Medulla oblongata (tissue), 1 donor: ENCODE results near the gene MAP3K21.

Experiments used
- DNase-seq: peaks from one replicate; pipeline ENCODE4 v3.0.0-alpha.2; 2015; ENCODE audit errors: extremely low spot score

MAP3K21 gene

DNA sequence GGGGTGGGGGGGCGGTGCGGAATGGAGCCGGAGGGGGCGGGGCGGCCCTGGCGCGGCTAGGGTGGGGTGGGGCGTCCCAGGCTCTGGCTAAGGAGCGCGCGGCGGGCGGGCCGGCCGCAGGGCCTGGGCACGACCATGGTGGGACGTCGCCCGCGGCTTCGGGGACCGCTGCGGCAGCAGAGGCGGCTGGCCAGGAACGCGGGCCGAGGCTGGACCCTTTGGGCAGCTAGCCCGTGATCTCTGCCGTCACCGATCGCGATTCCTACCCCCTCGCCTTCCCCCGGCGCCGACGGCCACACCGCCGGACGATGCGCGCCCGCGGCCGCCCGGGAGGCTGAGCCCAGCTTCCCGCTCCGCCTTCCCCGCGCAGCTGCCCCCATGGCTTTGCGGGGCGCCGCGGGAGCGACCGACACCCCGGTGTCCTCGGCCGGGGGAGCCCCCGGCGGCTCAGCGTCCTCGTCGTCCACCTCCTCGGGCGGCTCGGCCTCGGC is at the start of gene MAP3K21:
Gene MAP3K21 (plus strand): TSS at position 74 of the 491 bp plus-strand sequence. CDS start 305 bp downstream, at position 379.
- no peak for DNase-seq

DNA sequence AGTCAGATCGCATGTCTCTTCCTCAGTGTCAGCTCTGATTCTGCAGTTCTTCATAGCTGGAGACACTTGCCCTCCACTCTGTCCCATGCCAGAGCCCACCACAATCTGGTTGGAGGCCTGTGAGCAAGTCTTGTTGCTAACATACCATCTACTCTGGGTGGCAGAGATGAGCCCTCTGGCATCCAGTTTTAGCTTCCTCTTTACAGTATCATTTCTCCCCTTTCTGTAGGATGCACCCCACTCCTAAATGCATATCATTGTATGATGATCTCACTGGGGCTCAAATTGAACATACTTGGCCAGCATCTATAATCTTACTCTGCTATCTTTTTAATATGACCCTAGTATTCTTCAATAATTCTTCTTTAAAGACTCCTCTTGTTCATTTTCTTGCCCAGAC is 48.9 kb upstream of the MAP3K21 start:
- no peak for DNase-seq

DNA sequence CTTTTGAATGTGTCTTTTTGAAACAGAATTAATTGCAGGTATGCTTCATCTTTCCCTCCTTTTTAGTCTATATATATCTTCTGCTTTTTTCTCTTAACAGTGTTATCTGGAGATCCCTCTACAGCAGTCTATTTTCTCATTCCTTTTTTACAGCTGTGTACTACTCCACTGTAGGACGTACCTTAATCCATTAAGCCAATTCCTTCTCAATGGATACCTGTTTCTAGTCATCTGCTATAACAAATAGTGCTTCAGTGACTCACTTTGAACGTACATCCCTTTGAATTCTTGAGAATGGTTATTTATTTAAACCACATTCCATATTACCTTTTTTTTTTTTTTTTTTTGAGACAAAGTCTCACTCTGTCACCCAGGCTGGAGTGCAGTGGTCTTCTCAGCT is 47.6 kb upstream of the MAP3K21 start:
- DNase-seq, result no peak

DNA sequence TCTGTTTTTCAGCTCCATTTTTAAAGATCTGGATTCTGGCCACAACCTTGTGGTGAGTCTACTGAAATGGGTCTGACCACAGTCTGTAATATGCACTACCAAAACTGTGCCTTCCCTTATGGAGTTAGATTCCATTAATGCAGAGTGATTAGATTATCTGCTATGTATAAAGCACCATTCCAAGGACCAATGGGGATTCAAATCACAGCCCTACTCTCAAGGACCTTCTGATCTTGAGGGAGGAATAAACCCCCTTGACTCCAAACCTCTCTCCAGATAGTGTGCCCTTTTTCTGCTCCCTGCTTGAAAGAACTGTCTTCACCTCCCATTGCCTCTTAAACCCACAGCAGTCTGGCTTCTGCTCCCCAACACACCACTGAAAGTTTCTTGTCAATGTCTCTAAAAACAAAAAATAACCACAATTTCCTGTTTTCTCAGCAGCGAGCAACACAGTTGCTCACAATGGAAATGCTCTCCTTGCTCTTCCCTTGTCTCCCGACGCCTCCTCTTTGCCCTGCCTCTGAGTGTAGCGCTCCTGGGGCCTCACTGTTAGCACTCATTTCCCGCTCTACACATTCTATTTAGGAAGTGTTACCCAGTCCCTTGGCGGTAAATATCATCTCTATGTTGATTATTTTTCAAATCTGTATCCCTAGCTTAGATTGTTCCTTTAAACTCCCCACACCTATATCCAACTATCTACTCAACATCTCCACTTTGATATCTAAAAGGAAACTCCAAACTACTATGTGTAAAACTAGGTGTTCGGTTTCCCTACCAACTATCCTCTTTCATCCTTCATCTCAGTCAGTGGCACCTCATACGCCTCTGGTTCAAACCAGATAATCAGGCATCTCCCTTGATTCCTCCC is 45.6 kb upstream of the MAP3K21 start:
- peak; percentile 51 for DNase-seq

DNA sequence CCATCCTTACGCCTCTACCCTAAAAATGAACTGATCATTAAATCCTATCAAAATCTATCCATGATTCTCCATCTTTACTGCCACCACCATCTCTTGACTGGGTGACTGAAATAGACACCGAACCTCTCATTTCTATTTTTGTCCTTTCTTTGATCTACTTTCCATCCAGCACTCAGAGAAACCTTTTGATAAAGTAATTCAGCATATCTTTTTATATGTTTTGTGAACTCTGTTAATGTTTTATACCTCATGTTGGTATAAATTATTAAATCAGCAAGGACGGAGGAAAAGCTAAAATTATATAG is 45.0 kb upstream of the MAP3K21 start:
- DNase-seq, result no peak

DNA sequence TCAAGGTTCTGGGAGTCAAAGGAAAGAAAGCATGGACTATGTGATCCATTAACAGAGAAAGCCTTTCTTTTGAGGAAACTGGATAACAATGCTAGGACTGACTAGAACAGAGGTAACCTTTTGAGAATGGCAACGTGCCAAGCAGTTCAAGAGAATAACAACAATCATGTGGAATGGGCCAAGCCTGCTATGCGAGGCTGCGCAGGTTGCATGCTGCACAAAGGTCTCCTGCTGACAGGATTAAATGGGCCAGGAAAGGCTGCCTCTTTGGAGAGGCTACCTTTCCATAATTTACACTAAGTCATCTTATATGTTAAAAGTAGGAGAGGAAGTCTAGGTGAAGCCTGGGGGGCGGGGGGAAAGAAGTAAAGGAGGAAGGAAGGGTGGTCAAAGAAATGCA is 37.8 kb upstream of the MAP3K21 start:
- no peak for DNase-seq

DNA sequence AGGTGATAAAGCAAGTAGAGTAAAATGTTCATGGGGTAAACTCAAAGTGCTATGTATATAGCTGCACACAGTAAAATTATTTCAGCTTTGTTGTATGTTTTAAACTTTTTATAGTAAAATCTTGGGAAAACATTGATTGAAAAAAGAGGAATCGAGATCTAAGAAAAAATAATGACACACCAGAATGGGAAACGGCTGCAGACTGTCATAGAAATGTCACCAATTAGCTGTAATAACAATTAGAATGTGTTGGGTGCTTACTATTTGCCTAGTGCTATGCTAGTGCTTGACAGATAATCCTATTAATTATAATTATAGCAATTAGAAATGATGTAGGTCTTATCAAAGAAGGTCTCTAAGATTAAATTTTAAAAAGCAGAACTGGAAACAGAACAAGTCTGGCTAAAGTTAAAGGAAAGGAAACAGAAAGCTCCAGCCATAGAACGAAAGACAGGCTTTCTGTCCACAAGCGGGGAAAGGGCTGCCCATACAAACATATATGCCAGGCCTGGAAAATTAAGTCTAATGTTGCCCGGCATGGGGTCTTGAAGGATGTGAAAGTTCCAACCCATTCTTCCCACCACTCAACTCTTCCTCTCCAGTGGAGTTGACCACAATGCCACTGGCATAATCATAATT is 37.0 kb upstream of the MAP3K21 start:
- DNase-seq, result no peak

DNA sequence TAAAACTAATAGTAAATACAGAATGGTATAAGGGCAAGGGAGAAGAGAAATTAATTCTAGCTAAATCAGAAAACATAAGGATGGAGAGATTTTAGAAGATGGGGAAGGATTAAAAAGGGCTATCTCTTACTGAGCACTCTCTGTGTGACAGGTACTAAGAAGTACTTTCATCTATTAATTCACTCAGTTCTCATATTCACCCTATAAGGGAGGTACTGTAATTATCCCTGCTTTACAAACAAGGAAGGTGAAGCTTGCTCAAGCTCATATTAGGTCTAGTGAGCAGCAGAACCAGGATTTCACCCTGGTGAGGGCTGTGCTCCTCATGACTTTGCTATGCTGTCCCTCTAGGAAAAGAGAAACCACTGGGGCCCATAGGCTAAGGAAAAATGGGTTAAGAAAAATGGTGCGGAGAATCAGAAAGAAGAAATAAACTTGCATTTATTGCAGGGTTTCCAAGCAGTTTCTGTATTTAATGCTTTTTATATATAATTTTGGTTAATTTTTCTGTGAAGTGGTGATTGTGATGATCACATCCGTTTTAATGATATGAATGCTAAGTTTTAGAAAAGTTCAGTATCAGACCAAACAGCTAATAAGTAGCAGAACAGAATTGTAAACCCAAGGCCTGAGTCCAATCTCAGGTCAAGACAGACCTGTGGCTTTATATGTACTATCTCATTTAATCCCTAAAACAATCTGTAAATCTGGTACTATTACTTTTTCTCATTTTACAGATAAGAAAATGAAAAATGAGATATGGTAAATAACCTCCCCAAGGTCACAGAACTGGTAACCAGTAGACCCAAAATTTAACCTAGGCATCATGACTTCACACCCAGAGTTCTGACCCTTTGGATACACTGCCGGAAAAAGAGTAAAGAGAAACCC is 33.7 kb upstream of the MAP3K21 start:
- no peak for DNase-seq

DNA sequence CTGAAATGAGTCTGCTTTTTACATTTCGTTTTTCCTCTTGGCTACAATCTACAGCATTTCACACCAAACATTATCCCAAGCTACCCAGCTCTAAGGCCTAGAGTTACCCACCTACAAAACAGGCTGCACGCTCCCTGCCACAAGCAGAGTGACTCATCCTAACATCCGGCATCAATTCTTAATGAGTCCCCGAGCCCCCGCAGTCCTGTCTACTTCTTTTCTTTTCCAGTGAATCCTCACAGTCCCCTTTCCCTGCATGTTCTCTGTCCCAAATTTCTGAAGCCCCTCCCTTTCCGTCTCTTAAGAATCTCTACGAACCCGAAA is 32.6 kb upstream of the MAP3K21 start:
- no peak for DNase-seq

DNA sequence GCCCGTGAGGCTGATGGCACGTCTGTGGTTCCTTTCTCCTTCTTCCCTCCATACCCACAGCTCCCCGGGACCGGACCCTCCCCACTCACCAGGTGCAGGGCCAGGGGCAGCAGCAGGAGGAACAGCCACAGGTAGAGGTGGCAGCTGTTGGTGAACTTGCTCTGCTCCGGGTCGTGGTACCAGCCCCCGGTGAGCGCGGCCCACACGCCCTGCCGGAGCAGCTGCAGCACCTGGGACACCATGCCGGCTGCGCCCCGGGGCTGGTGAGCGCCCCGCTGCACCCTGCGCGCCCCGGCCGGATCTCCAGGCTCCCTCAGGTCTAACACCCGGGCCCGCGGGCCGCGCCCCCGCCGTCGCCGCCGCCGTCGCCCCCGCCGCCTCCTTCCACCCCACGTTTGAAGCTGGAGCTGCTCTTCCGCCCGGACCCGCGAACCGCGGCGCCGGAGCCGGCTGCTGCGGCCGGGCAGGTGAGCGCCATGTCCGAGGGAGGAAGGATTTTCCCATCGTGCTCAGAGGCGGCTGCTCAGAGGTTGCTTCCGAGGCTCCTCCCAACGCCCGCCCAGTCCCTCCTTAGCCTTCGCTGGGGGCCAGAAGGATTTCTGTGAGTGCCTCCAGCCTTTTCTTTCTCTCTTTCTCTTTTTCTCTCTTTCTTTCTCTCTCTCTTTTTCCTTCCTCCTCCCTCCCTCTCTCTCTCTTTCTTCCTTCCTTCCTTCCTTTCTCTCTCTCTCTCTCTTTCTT is 32.1 kb upstream of the MAP3K21 start, which contains the start of gene PCNX2:
Gene PCNX2 (minus strand): TSS at position 489 of the 738 bp plus-strand sequence. CDS start 247 bp downstream, at position 242.
- DNase-seq, result peak; percentile 53

DNA sequence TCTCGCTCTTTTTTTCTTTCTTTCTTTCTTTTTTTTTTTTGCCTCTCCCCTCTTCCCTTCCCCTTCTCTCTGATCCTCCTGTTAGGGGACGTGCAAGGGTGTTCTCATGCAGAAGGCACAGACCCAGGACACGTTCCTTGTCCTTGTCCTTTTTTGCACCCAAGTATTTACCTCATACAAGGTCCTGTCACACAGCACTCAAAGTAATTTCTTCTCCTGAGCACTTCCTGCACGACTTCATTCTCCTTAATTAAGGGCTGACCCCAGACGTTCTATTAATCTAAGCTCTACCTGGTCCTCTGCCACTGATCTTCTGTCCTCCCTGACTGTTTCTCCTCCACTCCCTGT is 31.6 kb upstream of the MAP3K21 start:
- no peak for DNase-seq

DNA sequence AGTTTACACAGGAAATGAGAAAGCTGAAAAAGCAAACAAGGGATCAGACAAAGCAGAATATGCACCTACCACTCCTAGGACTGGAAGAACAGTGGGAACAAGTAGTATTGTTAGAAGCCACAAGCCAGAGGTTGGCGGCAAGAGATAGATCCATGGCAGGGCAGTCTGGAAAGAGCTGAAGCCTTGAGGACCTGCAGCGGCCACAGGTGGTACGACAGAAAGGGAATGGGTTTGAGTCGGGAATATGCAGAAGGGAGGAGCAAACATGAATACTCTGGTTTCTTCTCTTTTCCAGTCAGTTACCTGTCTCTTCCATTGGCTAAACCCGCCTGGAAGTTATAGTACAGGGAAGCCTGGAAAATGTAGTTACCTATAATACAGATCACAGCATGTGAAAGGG is 28.1 kb upstream of the MAP3K21 start:
- DNase-seq, result no peak

DNA sequence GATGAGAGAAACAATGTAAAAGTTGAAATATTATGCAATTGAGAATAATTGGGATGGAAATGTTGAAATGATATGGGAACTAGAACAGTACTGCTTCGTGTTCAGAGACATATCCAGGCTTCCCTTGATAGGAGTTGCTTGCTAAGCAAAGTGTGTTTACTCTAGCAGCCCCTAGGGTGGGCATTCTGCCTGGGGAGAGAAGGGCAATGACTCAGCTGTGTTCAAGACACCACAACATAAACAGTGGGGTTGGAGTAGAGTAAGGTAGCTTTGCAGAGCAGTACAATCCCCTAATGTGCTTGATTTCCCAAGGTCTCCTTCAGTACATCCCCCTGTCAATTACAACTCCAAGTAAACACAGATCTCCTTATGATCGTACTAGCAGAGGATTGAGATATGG is 27.2 kb upstream of the MAP3K21 start:
- DNase-seq, result no peak

DNA sequence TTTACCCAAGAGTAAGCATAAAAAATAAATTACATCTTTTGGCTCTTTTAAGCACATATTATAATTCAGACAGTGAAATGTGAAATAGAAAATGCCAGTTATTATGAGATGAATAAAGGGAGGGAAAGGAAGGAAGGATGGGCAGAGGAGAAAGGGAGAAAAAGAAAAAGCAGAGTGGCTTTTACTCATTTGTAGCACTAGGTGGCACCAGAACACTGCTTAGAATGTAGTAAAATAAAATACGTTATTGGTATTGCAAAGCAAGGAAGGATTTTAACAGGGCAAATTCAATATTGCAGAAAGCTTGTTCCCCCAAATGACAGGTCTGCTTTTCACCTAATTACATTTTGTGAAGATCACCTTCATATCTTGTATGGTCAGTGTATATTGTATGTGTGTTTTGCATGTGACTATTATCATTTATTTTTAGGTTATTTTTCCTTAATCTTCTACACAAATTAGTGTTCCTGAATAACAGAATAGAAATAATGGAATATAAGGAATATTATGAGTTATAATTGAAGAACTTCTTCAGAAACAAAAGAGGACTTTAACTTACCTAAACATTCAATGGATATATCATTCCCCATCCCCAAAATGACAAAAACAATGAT is 22.9 kb upstream of the MAP3K21 start:
- no peak for DNase-seq

DNA sequence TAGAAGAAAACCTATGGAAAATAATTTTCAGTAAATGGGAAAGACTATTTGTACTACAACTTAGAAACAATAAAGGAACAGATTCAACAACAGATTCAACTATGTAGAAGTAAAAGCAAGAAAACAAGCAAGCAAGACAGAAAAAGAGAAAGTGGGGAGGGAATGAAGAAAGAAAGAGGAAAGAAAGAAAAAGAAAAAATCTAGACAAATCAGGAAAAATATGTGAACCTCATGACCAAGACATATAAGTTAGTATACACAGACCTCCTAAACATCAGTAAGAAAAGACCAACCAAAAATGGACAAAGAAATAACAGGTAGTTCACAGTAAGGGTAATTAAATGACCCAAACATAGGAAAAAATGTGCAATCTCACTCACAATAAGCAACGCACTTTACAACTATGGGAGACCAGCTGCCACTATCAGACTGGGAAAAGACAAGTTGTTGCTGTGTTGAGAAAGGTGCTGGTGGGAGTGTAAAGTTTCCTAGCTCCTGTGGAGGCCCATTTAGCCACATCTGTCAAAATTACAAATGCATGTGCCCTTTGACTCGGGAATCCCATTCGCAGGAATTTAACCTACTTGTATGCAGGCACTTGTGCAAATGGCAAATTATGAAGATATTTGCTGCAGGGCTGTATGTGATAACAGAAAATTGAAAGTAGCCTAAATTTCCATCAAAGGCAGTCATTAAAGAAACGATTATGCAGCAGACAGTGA is 13.9 kb upstream of the MAP3K21 start:
- DNase-seq, result no peak

DNA sequence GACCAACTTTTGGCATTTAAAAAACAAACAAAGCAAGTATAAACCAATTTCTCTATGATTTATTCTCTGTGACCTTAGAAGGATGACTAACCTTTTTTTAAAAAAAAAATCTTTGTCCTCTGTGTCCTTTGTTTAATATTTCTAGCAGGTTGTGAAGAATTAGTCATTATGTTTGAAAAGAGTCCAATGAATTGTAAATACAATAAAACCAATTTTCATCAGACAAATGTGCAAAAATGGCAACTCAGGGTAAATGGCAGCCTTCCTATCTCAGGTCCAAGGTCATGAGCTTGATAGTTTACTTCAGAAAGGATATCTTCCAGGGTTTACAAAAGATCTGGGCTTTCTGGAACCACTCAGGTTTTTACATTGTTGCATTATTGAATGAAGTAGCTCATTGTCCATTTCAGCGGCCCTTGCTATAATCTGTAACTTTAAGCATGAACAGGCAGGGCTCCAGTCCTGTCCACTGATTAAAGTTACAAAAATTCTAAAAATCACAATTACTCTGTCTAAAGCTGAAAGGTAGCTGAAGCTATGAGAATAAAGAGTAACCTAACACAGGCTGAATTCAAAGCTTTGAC is 11.7 kb upstream of the MAP3K21 start:
- DNase-seq, result no peak

DNA sequence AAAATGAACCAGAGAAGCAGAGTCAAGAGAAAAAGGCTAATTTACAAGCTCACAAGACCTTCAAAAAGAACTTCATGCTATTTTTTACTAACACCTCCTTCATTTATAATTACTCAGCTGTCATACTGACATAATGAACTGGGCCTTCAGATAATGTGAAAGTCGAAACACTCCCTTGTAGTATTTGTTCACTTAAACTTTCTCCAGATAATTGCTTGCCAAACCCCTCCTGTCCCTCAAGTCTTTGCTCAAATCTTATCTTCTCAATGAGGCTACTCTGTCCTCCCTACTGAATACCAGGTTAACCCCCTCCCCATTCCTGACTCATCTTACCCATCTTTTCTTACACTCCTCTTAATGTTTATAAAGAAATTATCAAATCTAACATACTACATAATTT is 11.1 kb upstream of the MAP3K21 start:
- DNase-seq, result no peak

DNA sequence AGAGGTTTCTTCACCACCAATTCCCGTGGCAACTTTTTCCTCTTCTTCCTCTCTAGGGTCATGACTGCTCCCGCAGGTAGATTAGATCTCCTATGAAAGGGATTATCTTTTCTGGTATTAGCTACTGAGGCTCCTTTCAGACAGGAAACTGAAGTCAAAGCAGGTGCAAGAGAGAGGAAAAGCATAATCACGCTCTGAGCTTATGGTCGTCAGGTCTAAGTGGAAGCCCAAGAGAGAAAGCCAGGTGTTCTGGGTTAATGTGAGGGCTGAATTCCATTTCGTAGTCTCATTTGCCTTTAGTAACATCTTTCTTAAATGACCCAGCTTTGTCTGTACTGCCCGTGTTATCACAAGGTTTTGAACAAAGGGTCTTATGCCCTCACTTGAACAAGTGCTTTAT is 8.3 kb upstream of the MAP3K21 start:
- no peak for DNase-seq

DNA sequence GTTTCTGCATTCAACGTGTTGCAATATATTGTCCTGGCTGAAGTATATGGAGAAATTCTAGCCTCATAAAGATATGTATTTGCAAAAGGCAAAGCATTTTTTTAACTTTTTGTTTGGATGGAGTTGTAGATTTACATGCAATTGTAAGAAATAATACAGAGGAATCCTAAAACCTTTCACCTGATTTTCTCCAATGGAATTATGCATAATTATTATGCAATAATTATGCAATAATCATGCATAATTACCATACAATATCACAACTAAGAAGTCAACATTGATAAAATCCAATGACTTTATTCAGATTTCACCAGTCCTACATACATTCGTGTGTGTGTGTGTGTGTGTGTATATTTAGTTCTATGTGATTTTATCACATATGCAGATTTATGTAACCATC is 7.5 kb upstream of the MAP3K21 start:
- DNase-seq, result no peak

DNA sequence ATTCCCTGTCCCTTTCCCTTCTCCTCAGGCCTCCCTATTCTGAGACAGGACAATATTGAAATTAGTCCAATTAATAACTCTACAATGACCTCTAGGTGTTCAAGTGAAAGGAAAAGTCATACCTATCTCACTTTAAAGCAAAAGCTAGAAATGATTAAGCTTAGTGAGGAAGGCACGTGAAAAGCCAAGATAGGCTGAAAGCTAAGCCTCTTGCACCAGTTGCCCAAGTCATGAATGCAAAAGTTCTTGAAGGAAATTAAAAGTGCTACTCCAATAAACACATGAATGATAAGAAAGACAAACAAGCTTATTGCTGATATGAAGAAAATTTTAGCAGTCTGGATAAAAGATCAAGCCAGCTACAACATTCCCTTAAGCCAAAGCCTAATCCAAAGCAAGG is 3.8 kb upstream of the MAP3K21 start:
- no peak for DNase-seq
